OCI-LY7 (cell line): ENCODE data around the gene TECTA.

Experiments
- CTCF ChIP-seq: fragments of 200-600 bp; sonication (generic); conservative IDR thresholded peaks from 2 replicates; pipeline ENCODE4 v1.5.1; 2014; ENCODE audit warnings: mild to moderate bottlenecking, antibody characterized with exemption, low read length, moderate library complexity, mixed read lengths
- EZH2phosphoT487 ChIP-seq: fragments of 200-600 bp; sonication (generic); IDR thresholded peaks from 2 replicates; pipeline ENCODE4 v1.6.1; 2018; ENCODE audit warnings: low read depth, borderline replicate concordance, mild to moderate bottlenecking, mixed run types, antibody characterized with exemption, low read length, moderate library complexity, mixed read lengths

- TF ChIP-seq CTCF (no peak), EZH2phosphoT487 (no peak)
Observed at GRCh38 chr11:121054266-121054665, 46.8 kb upstream of the TECTA start.
